HUES48 (cell line): ENCODE measurements around the gene MRM1.
"Not testable (repeated sequence)": the region's sequence is repeated elsewhere in the genome, so short reads cannot be mapped to it uniquely, and the experiment has no call there.

ENCODE experiments used
- H3K27ac ChIP-seq: one replicate; pipeline ENCODE4 v1.7.0; 2013; ENCODE audit warnings: low read depth, low read length, inconsistent platforms
- H3K27me3 ChIP-seq: 2 replicates; pipeline ENCODE4 v1.6.1; 2013; ENCODE audit warnings: mild to moderate bottlenecking, low read length; ENCODE audit not compliant: control insufficient read depth, insufficient read depth
- H3K36me3 ChIP-seq: 2 replicates; pipeline ENCODE4 v1.6.1; 2013; ENCODE audit warnings: low read length; ENCODE audit not compliant: control insufficient read depth, insufficient read depth
- H3K4me1 ChIP-seq: 2 replicates; pipeline ENCODE4 v1.6.1; 2013; ENCODE audit warnings: mild to moderate bottlenecking, low read length; ENCODE audit not compliant: control insufficient read depth, insufficient read depth
- H3K4me3 ChIP-seq: 2 replicates; pipeline ENCODE4 v1.5.1; 2013; ENCODE audit warnings: mild to moderate bottlenecking, low read depth, low read length
- H3K9ac ChIP-seq: 2 replicates; pipeline ENCODE4 v1.6.1; 2013; ENCODE audit warnings: mild to moderate bottlenecking, low read depth, low read length, moderate library complexity
- H3K9me3 ChIP-seq: 2 replicates; pipeline ENCODE4 v1.6.1; 2013; ENCODE audit warnings: low read length; ENCODE audit not compliant: control insufficient read depth, insufficient read depth

Gene MRM1

GRCh38 chr17:36602030-36602748 lies 806 bp downstream of the MRM1 start:
- Histone ChIP-seq H3K27ac (peak overlapping the region; percentile 92), H3K9me3 (no peaks in the 10 kb centered on the region), H3K4me3 (peak overlapping the region; percentile 77), H3K4me1 (peaks cover 14% of the 10 kb centered on the region), H3K27me3 (no peaks in the 10 kb centered on the region), H3K9ac (peak overlapping the region; percentile 72), H3K36me3 (peaks cover 24% of the 10 kb centered on the region)

GRCh38 chr17:36602924-36603384 lies 1.6 kb downstream of the MRM1 start:
- H3K9me3 ChIP-seq: no peaks in the 10 kb centered on the region
- H3K4me3 ChIP-seq: peak overlapping the region; percentile 77
- peaks cover 14% of the 10 kb centered on the region for H3K4me1 ChIP-seq
- no peaks in the 10 kb centered on the region for H3K27me3 ChIP-seq
- H3K9ac ChIP-seq: 0 out of 2 replicates have a peak overlapping the region, but pooled peaks have one; percentile 9
- H3K36me3 ChIP-seq: peaks cover 24% of the 10 kb centered on the region
- H3K27ac ChIP-seq: no peak overlapping the region

DNA sequence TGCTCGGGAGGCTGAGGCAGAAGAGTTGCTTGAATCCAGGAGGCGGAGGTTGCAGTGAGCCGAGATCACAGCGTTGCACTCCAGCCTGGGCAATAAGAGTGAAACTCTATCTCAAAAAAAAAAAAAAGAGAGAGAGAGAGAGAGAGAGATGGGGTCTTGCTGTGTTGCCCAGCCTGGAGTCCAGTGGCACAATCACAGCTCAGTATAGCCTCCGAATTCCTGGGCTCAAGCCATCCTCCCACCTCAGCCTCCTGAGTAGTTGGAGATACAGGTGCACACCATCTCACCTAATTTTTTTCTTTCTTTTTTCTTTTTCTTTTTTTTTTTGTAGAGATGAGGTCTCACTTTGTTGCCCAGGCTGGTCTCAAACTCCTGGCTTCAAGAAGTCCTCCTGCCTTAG lies 3.6 kb downstream of the MRM1 start:
- H3K4me1 ChIP-seq: peaks cover 20% of the 10 kb centered on the region

DNA sequence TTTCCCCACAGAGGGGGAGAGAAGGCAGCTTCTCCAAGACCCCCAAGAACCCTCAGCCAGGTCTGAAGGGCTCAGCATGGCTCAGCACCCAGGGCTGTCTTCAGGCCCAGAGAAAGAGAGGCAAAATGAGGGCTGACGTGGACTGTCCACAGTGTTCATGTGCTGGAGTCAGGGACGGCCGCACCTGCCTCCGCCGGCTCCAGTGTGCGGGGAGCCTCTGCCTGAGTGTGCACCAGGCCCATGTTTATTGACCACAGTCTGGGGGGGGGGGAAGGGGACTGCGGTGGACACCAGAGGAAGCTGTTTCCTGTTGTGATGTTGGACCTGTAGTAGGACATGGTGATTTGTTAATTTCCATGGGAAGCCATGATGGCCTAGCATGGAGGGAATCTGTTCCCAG lies 6.9 kb downstream of the MRM1 start:
- Histone ChIP-seq H3K9me3 (no peaks in the 10 kb centered on the region), H3K9ac (no peak overlapping the region), H3K4me1 (peaks cover 16% of the 10 kb centered on the region; the same call in 1 of the 2 replicates), H3K36me3 (peaks cover 15% of the 10 kb centered on the region; the same call in 1 of the 2 replicates), H3K27ac (no peak overlapping the region), H3K4me3 (no peak overlapping the region), H3K27me3 (no peaks in the 10 kb centered on the region)

More for the DNA sequence above, 3.6 kb downstream of the MRM1 start:
- not testable (repeated sequence) for H3K9ac ChIP-seq, H3K27ac ChIP-seq, H3K4me3 ChIP-seq, H3K9me3 ChIP-seq, H3K27me3 ChIP-seq
- H3K36me3 ChIP-seq: peaks cover 16% of the 10 kb centered on the region; the same call in 1 of the 2 replicates

GRCh38 chr17:36608794-36609497 lies 7.6 kb downstream of the MRM1 start:
- Histone ChIP-seq H3K27ac (no peak overlapping the region), H3K9ac (no peak overlapping the region), H3K9me3 (no peaks in the 10 kb centered on the region), H3K4me3 (no peak overlapping the region), H3K4me1 (peaks cover 20% of the 10 kb centered on the region), H3K36me3 (peaks cover 12% of the 10 kb centered on the region; the same call in 1 of the 2 replicates), H3K27me3 (no peaks in the 10 kb centered on the region)

DNA sequence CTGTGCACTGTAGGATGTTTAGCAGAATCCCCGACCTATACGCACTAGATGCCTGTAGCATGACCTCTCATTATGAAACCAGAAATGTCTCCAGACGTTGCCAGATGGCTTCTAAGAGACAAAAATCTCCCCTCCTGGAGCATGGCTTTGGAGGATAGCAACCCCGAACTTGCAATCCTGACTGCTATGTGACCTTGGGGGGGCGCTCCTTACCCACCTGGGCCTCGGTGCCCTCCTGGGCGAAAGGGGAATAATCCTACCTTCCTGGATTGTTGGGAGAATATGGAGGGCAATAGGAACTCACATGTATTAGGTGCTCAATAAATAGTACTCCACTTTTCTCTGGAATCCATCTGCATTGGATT lies 8.1 kb downstream of the MRM1 start:
- Histone ChIP-seq H3K9ac (no peak overlapping the region), H3K4me1 (peaks cover 24% of the 10 kb centered on the region), H3K27ac (no peak overlapping the region), H3K9me3 (no peaks in the 10 kb centered on the region), H3K36me3 (peaks cover 11% of the 10 kb centered on the region; the same call in 1 of the 2 replicates), H3K4me3 (no peak overlapping the region), H3K27me3 (no peaks in the 10 kb centered on the region)

GRCh38 chr17:36610474-36610873 lies 9.1 kb downstream of the MRM1 start:
- Histone ChIP-seq H3K9me3 (no peaks in the 10 kb centered on the region), H3K4me3 (no peak overlapping the region), H3K36me3 (peaks cover 11% of the 10 kb centered on the region; the same call in 1 of the 2 replicates), H3K4me1 (peaks cover 30% of the 10 kb centered on the region), H3K9ac (no peak overlapping the region), H3K27ac (no peak overlapping the region), H3K27me3 (no peaks in the 10 kb centered on the region)

DNA sequence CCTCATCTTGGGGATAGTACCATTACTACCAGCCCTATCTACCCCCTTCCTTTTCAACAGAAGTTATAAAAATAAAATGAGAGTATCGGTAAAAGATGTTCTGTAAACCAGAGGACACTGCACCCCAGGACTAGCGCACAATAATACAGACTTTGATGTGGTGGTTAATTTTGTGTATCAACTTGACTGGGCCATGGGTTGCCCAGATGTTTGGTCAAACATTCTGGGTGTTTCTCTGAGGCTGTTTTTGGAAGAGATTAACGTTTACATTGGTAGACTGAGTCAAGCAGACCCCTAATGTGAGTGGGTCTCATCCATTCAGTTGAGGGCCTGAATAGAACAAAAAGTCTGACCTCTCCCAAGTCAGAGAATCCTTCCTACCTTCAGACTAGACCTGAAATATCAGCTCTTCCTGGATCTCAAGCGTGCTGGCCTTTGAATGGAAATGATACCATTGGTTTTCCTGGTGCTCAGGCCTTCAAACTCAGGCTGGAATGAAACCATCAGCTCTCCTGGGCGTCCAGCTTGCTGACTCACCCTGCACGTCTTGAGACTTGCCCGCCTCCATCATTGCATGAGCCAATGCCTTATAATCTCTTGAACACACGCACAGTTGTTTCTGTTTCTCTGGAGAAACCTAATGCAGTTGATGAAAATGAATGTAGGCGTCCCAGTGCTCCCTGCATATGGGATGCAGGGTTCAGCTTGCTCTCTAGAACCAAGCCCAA lies 10.1 kb downstream of the MRM1 start:
- peaks cover 11% of the 10 kb centered on the region; the same call in 1 of the 2 replicates for H3K36me3 ChIP-seq
- peaks cover 30% of the 10 kb centered on the region for H3K4me1 ChIP-seq
- H3K9me3 ChIP-seq: no peaks in the 10 kb centered on the region
- no peak overlapping the region for H3K4me3 ChIP-seq
- H3K27me3 ChIP-seq: no peaks in the 10 kb centered on the region
- no peak overlapping the region for H3K27ac ChIP-seq
- H3K9ac ChIP-seq: no peak overlapping the region

GRCh38 chr17:36612323-36612722 lies 10.9 kb downstream of the MRM1 start:
- H3K4me1 ChIP-seq: peaks cover 30% of the 10 kb centered on the region
- H3K9ac ChIP-seq: no peak overlapping the region
- no peaks in the 10 kb centered on the region for H3K9me3 ChIP-seq
- peaks cover 11% of the 10 kb centered on the region; the same call in 1 of the 2 replicates for H3K36me3 ChIP-seq
- no peak overlapping the region for H3K27ac ChIP-seq
- no peak overlapping the region for H3K4me3 ChIP-seq
- H3K27me3 ChIP-seq: no peaks in the 10 kb centered on the region

- no peaks in the 10 kb centered on the region for H3K27me3 ChIP-seq
- H3K9me3 ChIP-seq: no peaks in the 10 kb centered on the region
- H3K4me1 ChIP-seq: peaks cover 30% of the 10 kb centered on the region
- no peak overlapping the region for H3K9ac ChIP-seq
- no peak overlapping the region for H3K27ac ChIP-seq
- H3K36me3 ChIP-seq: peaks cover 5% of the 10 kb centered on the region; the same call in 1 of the 2 replicates
- no peak overlapping the region for H3K4me3 ChIP-seq
Measured at GRCh38 chr17:36613155-36613554, 11.8 kb downstream of the MRM1 start.
